GM18508 (cell line): ENCODE measurements around the gene RPGRIP1.
"Not testable (repeated sequence)": the region's sequence is repeated elsewhere in the genome, so short reads cannot be mapped to it uniquely, and the experiment has no call there.

Source experiments
- ATAC-seq: cut with Tn5 transposase; IDR thresholded peaks from one replicate; pipeline ENCODE4 v1.9.1; 2021; ENCODE audit warnings: moderate number of reproducible peaks; ENCODE audit not compliant: insufficient read depth, unreplicated experiment

RPGRIP1 gene

GRCh38 chr14:21298358-21298757 is 18.5 kb downstream of the RPGRIP1 start:
- ATAC-seq: no peak

GRCh38 chr14:21299562-21300130 is 19.8 kb downstream of the RPGRIP1 start:
- ATAC-seq: no peak

- no peak for ATAC-seq
Observed at GRCh38 chr14:21300892-21301291, 21.0 kb downstream of the RPGRIP1 start.

- ATAC-seq: no peak
Observed at GRCh38 chr14:21302013-21302835, 22.3 kb downstream of the RPGRIP1 start.

GRCh38 chr14:21302836-21303140 is 22.9 kb downstream of the RPGRIP1 start:
- not testable (repeated sequence) for ATAC-seq

- ATAC-seq: no peak
Observed at GRCh38 chr14:21307637-21308036, 27.8 kb downstream of the RPGRIP1 start.

GRCh38 chr14:21308132-21308478 is 28.2 kb downstream of the RPGRIP1 start:
- peak; percentile 9 for ATAC-seq

- peak; percentile 80 for ATAC-seq
Observed at GRCh38 chr14:21308479-21309237, 28.8 kb downstream of the RPGRIP1 start.

- ATAC-seq: no peak
Observed at GRCh38 chr14:21309238-21309636, 29.4 kb downstream of the RPGRIP1 start.

GRCh38 chr14:21309956-21310355 is 30.1 kb downstream of the RPGRIP1 start:
- no peak for ATAC-seq

- ATAC-seq: no peak
Observed at GRCh38 chr14:21311614-21312013, 31.7 kb downstream of the RPGRIP1 start.

- no peak for ATAC-seq
Observed at GRCh38 chr14:21313512-21313911, 33.6 kb downstream of the RPGRIP1 start.

GRCh38 chr14:21317398-21317797 is 37.5 kb downstream of the RPGRIP1 start:
- no peak for ATAC-seq

GRCh38 chr14:21320913-21321312 is 41.0 kb downstream of the RPGRIP1 start:
- no peak for ATAC-seq

- ATAC-seq: no peak
Observed at GRCh38 chr14:21322716-21323115, 42.8 kb downstream of the RPGRIP1 start.

GRCh38 chr14:21326972-21327371 is 47.1 kb downstream of the RPGRIP1 start:
- no peak for ATAC-seq
